WTC11 (cell line): ENCODE results near the gene ZNF440. TPM values are rescaled to one million over a fixed set of nuclear protein-coding genes. Genes with fewer than 3 reads are reported as not detected.

ENCODE experiments used
- ATAC-seq: fragments of 200-7000 bp; cut with Tn5 transposase; 2 replicates; pipeline ENCODE4 v1.10.0; 2021; ENCODE audit warnings: mild to moderate bottlenecking, moderate library complexity
- Bru-seq: library from RNA; stranded (reverse); fragments of 400-500 nt; gene quantifications from one replicate; lab custom pipeline; 2021; lab: Mats Ljungman, UMichigan
- CTCF ChIA-PET: fragments of 300-600 bp; sonication (Branson Sonifier 250); formaldehyde crosslinking; loops from one replicate; lab custom pipeline; 2021; ENCODE audit warnings: antibody characterized with exemption; lab: Charles Lee
- POLR2A ChIA-PET: fragments of 350-600 bp; sonication (Branson Sonifier 250); formaldehyde crosslinking; loops from one replicate; lab custom pipeline; 2021; ENCODE audit warnings: antibody characterized with exemption; lab: Charles Lee
- DNase-seq: peaks from one replicate; pipeline ENCODE4 v3.0.0; 2021; ENCODE audit warnings: low spot score
- H3K27ac Mint-ChIP-seq: 2 replicates; pipeline ENCODE4 v1.8.0; 2021; ENCODE audit warnings: mixed read lengths
- H3K27me3 Mint-ChIP-seq: 2 replicates; pipeline ENCODE4 v1.8.0; 2021; ENCODE audit warnings: low read depth, mild to moderate bottlenecking, moderate library complexity, mixed read lengths
- H3K36me3 Mint-ChIP-seq: 2 replicates; pipeline ENCODE4 v1.8.0; 2021; ENCODE audit warnings: mixed read lengths
- H3K4me1 Mint-ChIP-seq: 2 replicates; pipeline ENCODE4 v1.8.0; 2022; ENCODE audit warnings: mixed read lengths
- H3K4me3 Mint-ChIP-seq: 2 replicates; pipeline ENCODE4 v1.8.0; 2021; ENCODE audit warnings: mild to moderate bottlenecking, moderate library complexity, mixed read lengths
- H3K9me3 Mint-ChIP-seq: 2 replicates; pipeline ENCODE4 v1.8.0; 2021; ENCODE audit warnings: mixed read lengths
- CREM ChIP-seq: sonication (generic); formaldehyde crosslinking; IDR thresholded peaks from 2 replicates; pipeline ENCODE4 v1.8.1; 2022; ENCODE audit warnings: mild to moderate bottlenecking, missing genetic modification reagents, moderate library complexity
- EMX1 ChIP-seq: fragments of 250-450 bp; sonication (Bioruptor Pico); IDR thresholded peaks from 2 replicates; pipeline ENCODE4 v1.8.0; 2021; ENCODE audit warnings: mild to moderate bottlenecking
- ETV6 ChIP-seq: sonication (generic); formaldehyde crosslinking; IDR thresholded peaks from 2 replicates; pipeline ENCODE4 v1.8.1; 2022; ENCODE audit warnings: mild to moderate bottlenecking, missing genetic modification reagents
- GABPB1 ChIP-seq: sonication (generic); formaldehyde crosslinking; IDR thresholded peaks from 2 replicates; pipeline ENCODE4 v1.8.1; 2023; ENCODE audit warnings: mild to moderate bottlenecking, missing genetic modification reagents
- NFATC4 ChIP-seq: fragments of 250-450 bp; sonication (Bioruptor Pico); IDR thresholded peaks from 2 replicates; pipeline ENCODE4 v1.9.0; 2021; ENCODE audit warnings: mild to moderate bottlenecking
- NFYB ChIP-seq: sonication (generic); formaldehyde crosslinking; conservative IDR thresholded peaks from 2 replicates; pipeline ENCODE4 v1.8.0; 2022; ENCODE audit warnings: low read depth, missing genetic modification reagents
- RELA ChIP-seq: sonication (generic); formaldehyde crosslinking; IDR thresholded peaks from 2 replicates; pipeline ENCODE4 v1.8.1; 2022; ENCODE audit warnings: missing genetic modification reagents, mild to moderate bottlenecking, borderline replicate concordance
- SP1 ChIP-seq: sonication (generic); formaldehyde crosslinking; conservative IDR thresholded peaks from 2 replicates; pipeline ENCODE4 v1.8.1; 2022; ENCODE audit warnings: missing genetic modification reagents
- ZBTB21 ChIP-seq: sonication (generic); formaldehyde crosslinking; IDR thresholded peaks from 2 replicates; pipeline ENCODE4 v1.8.1; 2023; ENCODE audit warnings: mild to moderate bottlenecking, missing genetic modification reagents, borderline replicate concordance
- ZNF219 ChIP-seq: sonication (generic); formaldehyde crosslinking; IDR thresholded peaks from 2 replicates; pipeline ENCODE4 v1.8.0; 2023; ENCODE audit warnings: missing genetic modification reagents, mild to moderate bottlenecking, borderline replicate concordance
- long read RNA-seq, 3 experiments: library from RNA in 1 of 3; library from capped mRNA in 1 of 3; library from polyadenylated mRNA in 1 of 3; unstranded in 2 of 3; stranded (forward) in 1 of 3; transcript quantifications; one replicate each; pipeline ENCODE4 v2.0.0, GENCODE V29; 2021
- total RNA-seq: library from RNA; stranded (reverse); gene quantifications from 3 replicates; pipeline ENCODE4 v1.2.3, GENCODE V29; 2021
- TF ChIP-seq, protein P1 (sequence below): sonication (generic); formaldehyde crosslinking; IDR thresholded peaks from 2 replicates; pipeline ENCODE4 v1.8.1; 2023; ENCODE audit warnings: mild to moderate bottlenecking, missing genetic modification reagents, borderline replicate concordance
- TF ChIP-seq, protein P2 (sequence below): sonication (generic); formaldehyde crosslinking; IDR thresholded peaks from 2 replicates; pipeline ENCODE4 v1.8.0; 2023; ENCODE audit warnings: missing genetic modification reagents, mild to moderate bottlenecking, borderline replicate concordance
- TF ChIP-seq, protein P3 (sequence below): fragments of 250-450 bp; sonication (Bioruptor Pico); IDR thresholded peaks from 2 replicates; pipeline ENCODE4 v1.9.0; 2021; ENCODE audit warnings: moderate library complexity, mild to moderate bottlenecking, inconsistent platforms, borderline replicate concordance
- TF ChIP-seq, protein P4 (sequence below): sonication (generic); formaldehyde crosslinking; IDR thresholded peaks from 2 replicates; pipeline ENCODE4 v1.8.1; 2023; ENCODE audit warnings: mild to moderate bottlenecking, moderate library complexity, missing genetic modification reagents

The ZNF440 gene
- total RNA-seq, result 10.9 to 16.4 TPM (median 12.7 TPM) in 3 replicates
- percentile 75 among the genes with signal in this experiment for Bru-seq, nascent RNA
- long read RNA-seq, experiment 1, full-length matches to known transcripts, result 5 of 12 reads
- long read RNA-seq, experiment 1, partial matches to known transcripts, result 0 of 12 reads
- long read RNA-seq, experiment 1, other reads (novel, unspliced or antisense), result 7 of 12 reads
- long read RNA-seq, experiment 2, partial matches to known transcripts, result 0 of 7 reads
- long read RNA-seq, experiment 2, other reads (novel, unspliced or antisense), result 6 of 7 reads
- long read RNA-seq, experiment 3, full-length matches to known transcripts, result 2 of 3 reads
- long read RNA-seq, experiment 3, partial matches to known transcripts, result 0 of 3 reads
- long read RNA-seq, experiment 3, other reads (novel, unspliced or antisense), result 1 of 3 reads

DNA sequence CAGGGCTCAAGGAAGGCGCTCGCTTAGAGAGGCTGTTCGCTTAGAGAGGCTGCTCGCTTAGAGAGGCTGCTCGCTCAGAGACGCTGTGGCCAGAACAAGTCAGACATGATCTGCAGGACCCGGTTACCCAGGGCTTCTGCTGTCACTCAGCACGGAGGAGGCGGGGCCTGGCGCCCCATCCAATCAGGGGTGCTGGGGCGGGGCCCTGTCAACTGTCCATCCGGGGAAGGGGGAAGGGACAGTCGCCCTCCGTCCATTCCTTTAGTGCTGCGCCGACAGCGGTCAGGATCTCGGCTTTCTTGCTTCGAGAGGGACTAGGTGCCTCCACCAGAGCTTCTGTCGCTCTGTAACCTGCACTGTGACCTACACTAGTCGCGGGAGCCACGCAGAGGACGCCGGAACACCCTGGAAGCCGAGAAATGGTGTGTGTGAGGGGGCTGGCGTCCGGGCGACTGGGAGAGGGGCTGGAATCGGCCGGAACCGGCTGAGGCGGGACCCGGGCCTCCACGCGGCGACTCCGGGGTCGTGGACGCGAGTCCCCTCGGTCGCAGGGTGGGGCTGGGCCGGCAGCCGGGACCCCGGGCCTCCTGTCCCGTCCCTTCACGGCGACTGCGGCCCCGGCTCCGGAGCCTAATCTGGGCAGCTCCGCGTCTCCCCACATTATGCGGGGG, at the start of gene ZNF440:
ZNF440 (plus strand) TSS at position 245 of the 671 bp plus-strand sequence; CDS start at position 420, 175 bp downstream.
- H3K27ac Mint-ChIP-seq, result peak within 1 kb of the TSS; percentile 72
- TF ChIP-seq, protein P1, sequence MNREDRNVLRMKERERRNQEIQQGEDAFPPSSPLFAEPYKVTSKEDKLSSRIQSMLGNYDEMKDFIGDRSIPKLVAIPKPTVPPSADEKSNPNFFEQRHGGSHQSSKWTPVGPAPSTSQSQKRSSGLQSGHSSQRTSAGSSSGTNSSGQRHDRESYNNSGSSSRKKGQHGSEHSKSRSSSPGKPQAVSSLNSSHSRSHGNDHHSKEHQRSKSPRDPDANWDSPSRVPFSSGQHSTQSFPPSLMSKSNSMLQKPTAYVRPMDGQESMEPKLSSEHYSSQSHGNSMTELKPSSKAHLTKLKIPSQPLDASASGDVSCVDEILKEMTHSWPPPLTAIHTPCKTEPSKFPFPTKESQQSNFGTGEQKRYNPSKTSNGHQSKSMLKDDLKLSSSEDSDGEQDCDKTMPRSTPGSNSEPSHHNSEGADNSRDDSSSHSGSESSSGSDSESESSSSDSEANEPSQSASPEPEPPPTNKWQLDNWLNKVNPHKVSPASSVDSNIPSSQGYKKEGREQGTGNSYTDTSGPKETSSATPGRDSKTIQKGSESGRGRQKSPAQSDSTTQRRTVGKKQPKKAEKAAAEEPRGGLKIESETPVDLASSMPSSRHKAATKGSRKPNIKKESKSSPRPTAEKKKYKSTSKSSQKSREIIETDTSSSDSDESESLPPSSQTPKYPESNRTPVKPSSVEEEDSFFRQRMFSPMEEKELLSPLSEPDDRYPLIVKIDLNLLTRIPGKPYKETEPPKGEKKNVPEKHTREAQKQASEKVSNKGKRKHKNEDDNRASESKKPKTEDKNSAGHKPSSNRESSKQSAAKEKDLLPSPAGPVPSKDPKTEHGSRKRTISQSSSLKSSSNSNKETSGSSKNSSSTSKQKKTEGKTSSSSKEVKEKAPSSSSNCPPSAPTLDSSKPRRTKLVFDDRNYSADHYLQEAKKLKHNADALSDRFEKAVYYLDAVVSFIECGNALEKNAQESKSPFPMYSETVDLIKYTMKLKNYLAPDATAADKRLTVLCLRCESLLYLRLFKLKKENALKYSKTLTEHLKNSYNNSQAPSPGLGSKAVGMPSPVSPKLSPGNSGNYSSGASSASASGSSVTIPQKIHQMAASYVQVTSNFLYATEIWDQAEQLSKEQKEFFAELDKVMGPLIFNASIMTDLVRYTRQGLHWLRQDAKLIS (CRISPR knock-in tag), result no peak
- TF ChIP-seq SP1, result peak; percentile 78
- TF ChIP-seq, protein P2, sequence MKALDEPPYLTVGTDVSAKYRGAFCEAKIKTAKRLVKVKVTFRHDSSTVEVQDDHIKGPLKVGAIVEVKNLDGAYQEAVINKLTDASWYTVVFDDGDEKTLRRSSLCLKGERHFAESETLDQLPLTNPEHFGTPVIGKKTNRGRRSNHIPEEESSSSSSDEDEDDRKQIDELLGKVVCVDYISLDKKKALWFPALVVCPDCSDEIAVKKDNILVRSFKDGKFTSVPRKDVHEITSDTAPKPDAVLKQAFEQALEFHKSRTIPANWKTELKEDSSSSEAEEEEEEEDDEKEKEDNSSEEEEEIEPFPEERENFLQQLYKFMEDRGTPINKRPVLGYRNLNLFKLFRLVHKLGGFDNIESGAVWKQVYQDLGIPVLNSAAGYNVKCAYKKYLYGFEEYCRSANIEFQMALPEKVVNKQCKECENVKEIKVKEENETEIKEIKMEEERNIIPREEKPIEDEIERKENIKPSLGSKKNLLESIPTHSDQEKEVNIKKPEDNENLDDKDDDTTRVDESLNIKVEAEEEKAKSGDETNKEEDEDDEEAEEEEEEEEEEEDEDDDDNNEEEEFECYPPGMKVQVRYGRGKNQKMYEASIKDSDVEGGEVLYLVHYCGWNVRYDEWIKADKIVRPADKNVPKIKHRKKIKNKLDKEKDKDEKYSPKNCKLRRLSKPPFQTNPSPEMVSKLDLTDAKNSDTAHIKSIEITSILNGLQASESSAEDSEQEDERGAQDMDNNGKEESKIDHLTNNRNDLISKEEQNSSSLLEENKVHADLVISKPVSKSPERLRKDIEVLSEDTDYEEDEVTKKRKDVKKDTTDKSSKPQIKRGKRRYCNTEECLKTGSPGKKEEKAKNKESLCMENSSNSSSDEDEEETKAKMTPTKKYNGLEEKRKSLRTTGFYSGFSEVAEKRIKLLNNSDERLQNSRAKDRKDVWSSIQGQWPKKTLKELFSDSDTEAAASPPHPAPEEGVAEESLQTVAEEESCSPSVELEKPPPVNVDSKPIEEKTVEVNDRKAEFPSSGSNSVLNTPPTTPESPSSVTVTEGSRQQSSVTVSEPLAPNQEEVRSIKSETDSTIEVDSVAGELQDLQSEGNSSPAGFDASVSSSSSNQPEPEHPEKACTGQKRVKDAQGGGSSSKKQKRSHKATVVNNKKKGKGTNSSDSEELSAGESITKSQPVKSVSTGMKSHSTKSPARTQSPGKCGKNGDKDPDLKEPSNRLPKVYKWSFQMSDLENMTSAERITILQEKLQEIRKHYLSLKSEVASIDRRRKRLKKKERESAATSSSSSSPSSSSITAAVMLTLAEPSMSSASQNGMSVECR (CRISPR knock-in tag), result peak; percentile 74; the same call in 1 of the 2 replicates
- TF ChIP-seq EMX1 (CRISPR knock-in tag), result no peak
- TF ChIP-seq NFYB, result peak; percentile 83
- TF ChIP-seq GABPB1 (CRISPR knock-in tag), result 0 out of 2 replicates have a peak, but pooled peaks have one; percentile 17
- TF ChIP-seq, protein P3, sequence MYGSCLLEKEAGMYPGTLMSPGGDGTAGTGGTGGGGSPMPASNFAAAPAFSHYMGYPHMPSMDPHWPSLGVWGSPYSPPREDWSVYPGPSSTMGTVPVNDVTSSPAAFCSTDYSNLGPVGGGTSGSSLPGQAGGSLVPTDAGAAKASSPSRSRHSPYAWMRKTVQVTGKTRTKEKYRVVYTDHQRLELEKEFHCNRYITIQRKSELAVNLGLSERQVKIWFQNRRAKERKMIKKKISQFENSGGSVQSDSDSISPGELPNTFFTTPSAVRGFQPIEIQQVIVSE (CRISPR knock-in tag), result no peak
- TF ChIP-seq CREM (CRISPR knock-in tag), result 0 out of 2 replicates have a peak, but pooled peaks have one; percentile 34
- no peak; the same call in 1 of the 2 replicates for TF ChIP-seq ETV6 (CRISPR knock-in tag)
- TF ChIP-seq, all 79 proteins: peak for 5
- peak; percentile 98 for ATAC-seq
- H3K36me3 Mint-ChIP-seq, result no peaks in the 10 kb centered on the region
- ChIA-PET CTCF (interaction anchor here (0.6 to 6.6 kb wide), 7 partner anchors 16 to 173 kb away, joined by 3 to 100 read pairs (median 4); partner anchors contain the start of gene ZNF491), POLR2A (interaction anchor here (0.5 to 1.3 kb wide), 3 partner anchors 16 to 47 kb away, joined by 3 to 4 read pairs (median 4); no protein-coding TSS in a partner anchor)
- peaks cover 18% of the 10 kb centered on the region for H3K4me1 Mint-ChIP-seq
- H3K9me3 Mint-ChIP-seq, result no peaks in the 10 kb centered on the region
- H3K27me3 Mint-ChIP-seq, result peaks cover 53% of the 10 kb centered on the region
- DNase-seq, result peak; percentile 98
- peak within 1 kb of the TSS; percentile 90 for H3K4me3 Mint-ChIP-seq

DNA sequence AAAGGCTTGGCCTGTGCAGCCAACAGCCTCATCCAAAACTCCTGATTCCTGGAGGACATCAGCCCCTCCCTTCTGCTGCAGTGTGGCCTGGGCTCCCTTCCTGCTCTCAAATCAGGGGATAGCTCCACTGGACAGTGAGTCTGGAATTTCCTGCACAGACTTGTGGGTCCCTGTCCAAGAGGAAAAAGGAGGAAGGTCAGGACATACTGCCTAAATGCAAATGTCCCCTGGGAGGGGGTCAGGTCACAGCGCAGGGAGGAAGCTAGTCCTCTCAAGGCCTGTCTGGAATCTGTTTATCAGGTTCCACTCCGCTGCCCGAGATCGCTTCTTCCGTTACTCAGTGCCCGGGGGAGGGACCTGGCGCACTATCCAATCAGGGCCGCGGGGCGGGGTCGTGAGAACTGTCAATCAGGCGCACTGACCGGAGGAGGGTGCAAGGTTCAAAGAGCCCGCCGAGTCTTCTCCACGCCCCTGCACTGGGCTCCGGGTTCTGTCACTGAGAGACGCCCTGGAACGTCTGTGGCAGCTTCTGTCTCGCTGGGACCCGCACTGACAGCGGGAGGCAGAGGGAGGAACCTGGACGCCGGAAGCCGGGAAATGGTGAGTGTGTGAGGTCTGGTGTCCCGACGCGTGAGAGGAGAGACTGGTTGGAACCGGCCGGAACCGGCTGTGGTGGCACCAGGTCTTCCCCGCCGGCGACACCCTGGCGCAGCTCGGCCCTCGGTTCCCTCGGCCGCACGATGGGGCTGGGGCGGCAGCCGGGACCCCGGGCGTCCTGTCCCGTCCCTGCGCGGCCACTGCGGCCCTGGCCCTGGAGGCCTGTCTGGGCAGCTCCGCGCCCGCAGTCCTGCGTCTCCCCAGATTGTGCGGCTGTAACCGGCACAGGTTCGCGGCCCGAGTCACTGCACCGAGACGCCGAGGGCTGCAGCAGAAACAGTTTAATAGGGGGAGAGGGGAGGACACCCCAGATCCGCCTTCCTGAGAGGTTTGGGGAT, 47.2 kb upstream of the ZNF440 start, which contains the start of gene ZNF441:
ZNF441 (plus strand) TSS at position 404 of the 995 bp plus-strand sequence; CDS start at position 598, 194 bp downstream.
- peak; percentile 98 for ATAC-seq
- Mint-ChIP-seq H3K27ac (peak within 1 kb of the TSS; percentile 79), H3K4me1 (peaks cover 4% of the 10 kb centered on the region; the same call in 1 of the 2 replicates), H3K36me3 (peaks cover 4% of the 10 kb centered on the region), H3K4me3 (peak within 1 kb of the TSS; percentile 95), H3K9me3 (peaks cover 27% of the 10 kb centered on the region), H3K27me3 (peaks cover 70% of the 10 kb centered on the region)
- POLR2A ChIA-PET, result interaction anchor here (0.7 to 1.3 kb wide), 3 partner anchors 47 to 91 kb away, joined by 4 to 5 read pairs (median 4); partner anchors contain the start of gene ZNF440
- peak; percentile 97 for DNase-seq
- CTCF ChIA-PET, result interaction anchor here (0.7 to 1.9 kb wide), 4 partner anchors 31 to 218 kb away, joined by 3 to 14 read pairs (median 6); partner anchors contain the start of genes ZNF439 and ZNF491
- TF ChIP-seq NFATC4 (no peak), ZNF219 (CRISPR knock-in tag) (0 out of 2 replicates have a peak, but pooled peaks have one; percentile 70), RELA (peak; percentile 56; the same call in 1 of the 2 replicates), ZBTB21 (CRISPR knock-in tag) (no peak), NFYB (peak; percentile 84)
- TF ChIP-seq, protein P4, sequence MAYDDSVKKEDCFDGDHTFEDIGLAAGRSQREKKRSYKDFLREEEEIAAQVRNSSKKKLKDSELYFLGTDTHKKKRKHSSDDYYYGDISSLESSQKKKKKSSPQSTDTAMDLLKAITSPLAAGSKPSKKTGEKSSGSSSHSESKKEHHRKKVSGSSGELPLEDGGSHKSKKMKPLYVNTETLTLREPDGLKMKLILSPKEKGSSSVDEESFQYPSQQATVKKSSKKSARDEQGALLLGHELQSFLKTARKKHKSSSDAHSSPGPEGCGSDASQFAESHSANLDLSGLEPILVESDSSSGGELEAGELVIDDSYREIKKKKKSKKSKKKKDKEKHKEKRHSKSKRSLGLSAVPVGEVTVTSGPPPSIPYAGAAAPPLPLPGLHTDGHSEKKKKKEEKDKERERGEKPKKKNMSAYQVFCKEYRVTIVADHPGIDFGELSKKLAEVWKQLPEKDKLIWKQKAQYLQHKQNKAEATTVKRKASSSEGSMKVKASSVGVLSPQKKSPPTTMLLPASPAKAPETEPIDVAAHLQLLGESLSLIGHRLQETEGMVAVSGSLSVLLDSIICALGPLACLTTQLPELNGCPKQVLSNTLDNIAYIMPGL, result peak; percentile 45; the same call in 1 of the 2 replicates
